Stimulated activated CD8-positive, alpha-beta memory T cell treated with anti-CD3 and anti-CD28 coated beads, Interleukin-2, amount 100 ng/mL, for 48 hours (primary cell): ENCODE results near the gene CCDC47.
"Not testable (repeated sequence)": the region's sequence is repeated elsewhere in the genome, so short reads cannot be mapped to it uniquely, and the experiment has no call there.

ENCODE experiments used
- DNase-seq, 2 donors: peaks; one replicate each; pipeline ENCODE4 v3.0.0-alpha.2; 2020; ENCODE audit warnings: low read depth in 2 of 2

The CCDC47 gene, protein sequence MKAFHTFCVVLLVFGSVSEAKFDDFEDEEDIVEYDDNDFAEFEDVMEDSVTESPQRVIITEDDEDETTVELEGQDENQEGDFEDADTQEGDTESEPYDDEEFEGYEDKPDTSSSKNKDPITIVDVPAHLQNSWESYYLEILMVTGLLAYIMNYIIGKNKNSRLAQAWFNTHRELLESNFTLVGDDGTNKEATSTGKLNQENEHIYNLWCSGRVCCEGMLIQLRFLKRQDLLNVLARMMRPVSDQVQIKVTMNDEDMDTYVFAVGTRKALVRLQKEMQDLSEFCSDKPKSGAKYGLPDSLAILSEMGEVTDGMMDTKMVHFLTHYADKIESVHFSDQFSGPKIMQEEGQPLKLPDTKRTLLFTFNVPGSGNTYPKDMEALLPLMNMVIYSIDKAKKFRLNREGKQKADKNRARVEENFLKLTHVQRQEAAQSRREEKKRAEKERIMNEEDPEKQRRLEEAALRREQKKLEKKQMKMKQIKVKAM

DNA sequence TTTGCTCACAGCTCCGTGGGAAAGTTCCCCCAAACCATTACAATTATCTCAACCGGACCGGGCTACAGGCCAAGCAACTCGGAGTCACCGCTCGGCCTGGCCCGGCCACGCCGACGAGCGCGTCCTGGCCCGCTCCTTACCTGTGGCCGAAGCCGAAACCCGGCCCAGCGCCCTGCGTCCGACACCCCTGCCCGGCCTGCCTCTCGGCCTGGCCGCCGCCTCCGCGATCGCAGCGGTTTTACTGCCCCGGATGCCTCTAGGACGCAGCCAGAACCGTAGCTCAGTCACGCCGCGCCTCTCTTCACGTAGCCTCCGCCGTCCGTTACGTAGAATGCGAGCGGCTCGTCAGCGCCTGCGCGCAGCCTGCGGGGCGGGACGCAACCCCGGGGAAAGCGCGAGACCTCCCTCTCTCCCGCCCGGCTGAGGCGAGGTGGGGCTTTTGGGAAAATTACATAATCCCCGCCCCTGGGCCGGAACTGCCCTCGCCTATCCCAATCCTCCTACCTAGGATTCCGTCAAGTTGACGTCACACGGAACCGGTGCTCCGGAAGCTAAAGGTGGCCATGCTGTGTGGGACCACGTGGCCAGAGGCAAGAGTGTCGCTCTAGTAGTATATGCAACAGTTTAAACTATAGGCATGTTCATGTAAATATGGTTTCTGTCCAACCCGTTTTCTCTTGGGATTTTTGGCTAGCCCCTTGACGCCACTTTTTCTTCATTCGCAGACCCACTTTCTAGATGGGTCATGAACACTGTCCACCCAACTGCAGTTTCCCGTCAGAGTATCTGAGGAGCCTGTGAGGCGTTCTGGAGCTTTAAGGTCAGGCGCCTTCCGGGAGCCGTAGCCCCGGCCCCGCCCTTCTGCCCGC, at the start of gene CCDC47:
Gene CCDC47, minus strand, starts transcription at position 326 of the 869 bp plus-strand sequence. CDS start 7,422 bp downstream, outside the sequence.
- peak; percentile 93 to 96 for DNase-seq

DNA sequence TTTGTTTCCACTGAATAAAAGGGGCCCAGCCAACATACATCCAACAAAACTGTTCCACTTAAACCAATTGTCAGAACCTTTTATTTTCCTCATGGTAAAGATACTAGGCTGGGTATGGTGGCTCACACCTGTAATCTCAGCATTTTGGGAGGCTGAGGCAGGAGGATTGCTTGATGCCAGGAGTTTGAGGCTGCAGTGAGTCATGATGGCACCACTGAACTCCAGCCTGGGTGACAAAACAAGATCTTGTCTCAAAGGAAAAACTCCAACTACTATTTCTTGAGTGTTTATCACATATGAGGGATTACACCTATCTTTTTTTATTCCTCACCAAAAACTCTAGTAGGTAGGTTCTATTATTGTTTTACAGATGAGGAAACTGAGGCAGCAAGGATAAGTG, 49.1 kb upstream of the CCDC47 start:
- DNase-seq = no peak

DNA sequence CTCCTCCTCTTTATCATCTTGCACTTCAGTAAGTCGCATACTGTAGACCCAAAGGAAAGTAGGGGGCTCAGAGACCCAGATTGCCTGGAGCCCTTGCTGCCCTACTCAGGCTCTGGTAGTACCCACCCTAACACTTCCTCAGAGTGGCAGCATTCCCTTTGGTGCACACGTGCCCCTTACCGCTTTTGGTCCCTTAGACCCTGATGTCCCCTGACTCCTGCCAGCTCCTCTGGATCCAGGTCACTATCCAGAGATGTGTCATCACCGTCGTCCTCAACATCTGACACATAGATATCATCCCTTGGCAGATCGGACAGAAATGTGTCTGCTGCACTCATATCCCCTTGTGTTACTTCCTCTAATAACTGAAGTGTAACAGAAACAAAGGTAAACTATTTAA, 48.4 kb upstream of the CCDC47 start:
- no peak for DNase-seq

DNA sequence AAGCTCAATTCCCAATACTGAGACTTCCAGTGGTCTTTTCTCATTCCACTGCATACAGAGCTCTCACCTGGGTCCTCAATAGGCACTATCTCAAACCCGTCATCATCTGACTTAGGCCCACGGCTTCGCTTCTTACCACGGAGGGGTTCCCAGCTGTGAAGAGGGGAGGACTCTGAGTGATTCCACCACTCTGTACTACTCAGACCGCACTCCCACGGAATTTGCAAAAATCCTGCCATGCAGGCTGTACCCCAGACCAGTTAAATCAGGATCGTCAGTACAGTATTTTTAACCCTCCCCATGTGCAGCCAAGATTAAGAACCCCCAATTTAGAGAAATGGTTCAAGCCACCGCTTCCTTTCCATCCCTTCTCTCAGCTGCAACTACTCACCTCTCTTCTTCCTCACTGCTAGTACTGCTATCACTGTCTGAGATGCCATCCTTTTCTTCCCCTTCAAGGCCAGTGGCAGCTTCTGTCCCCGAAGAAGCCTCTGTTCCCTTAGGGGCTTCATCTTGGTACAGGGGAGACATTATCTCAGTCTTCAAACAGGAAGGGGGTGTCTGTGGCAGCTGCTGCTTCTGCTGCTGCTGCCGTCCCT, 47.7 kb upstream of the CCDC47 start:
- DNase-seq = no peak

DNA sequence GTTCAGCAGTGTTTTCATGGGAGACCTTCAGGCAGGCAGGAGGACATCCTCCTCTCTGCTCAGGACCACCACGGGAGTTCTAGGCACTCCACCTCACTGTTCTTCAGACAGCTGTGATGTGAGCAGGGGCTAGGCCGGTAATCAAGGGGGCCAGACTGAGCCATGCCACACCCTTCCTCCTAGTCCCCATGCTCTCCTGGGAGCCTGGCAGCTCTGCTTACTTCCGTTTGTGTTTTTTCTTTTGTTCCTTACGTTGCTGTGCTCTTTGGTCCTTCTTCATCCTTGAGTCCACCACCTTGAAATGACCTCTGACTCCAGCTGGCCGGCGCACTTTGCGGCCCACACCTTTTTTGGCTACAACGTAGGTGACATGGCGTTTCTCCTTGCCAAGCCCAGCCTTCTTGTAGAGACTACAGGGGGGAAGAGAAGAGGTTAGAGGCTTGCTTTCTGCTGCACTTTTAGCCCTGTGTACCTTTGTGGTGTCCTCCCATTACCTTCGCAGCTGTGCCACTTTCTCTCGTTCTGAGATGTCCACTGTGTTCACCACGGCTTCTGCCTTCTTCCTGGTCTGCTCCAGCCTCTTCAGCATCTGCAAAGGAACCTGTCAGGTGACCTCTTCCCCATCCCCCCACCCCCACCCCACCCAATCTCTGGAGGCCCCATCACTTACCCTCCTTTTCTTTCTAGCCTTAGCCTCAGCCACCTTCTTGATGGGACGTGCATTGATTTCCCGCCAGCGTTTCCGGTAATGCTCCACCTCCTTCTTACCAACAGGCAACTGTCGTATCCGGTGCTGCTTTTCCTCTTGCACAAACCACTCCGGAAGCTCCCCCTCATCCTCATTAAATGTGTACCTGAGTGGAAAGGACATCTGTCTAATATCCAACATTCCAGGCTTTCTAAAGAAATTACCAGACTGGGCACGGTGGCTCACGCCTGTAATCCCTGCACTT, 46.5 kb upstream of the CCDC47 start:
- DNase-seq = no peak

DNA sequence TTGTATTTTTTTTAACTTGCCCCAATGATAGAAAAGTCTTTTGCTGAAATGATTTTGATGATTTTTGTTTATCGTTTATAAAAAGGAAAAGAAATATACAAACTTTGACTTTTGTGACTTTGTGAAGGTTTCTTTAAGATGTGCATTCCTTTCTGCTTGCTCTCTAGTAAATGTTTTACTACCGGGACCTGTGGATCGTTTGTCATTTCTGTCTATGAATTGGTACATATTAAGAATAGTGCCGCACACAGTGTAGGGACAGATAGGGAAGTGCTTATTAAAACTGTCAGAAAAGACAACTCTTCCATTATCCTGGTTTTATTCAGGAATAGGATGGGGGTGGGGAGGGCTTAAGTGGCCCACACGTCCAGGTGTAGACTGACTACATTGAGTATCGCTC, 45.7 kb upstream of the CCDC47 start:
- DNase-seq = no peak

- DNase-seq = no peak
Measured at GRCh38 chr17:63817736-63818385, 44.5 kb upstream of the CCDC47 start.

GRCh38 chr17:63816669-63817068, 43.3 kb upstream of the CCDC47 start:
- no peak for DNase-seq

DNA sequence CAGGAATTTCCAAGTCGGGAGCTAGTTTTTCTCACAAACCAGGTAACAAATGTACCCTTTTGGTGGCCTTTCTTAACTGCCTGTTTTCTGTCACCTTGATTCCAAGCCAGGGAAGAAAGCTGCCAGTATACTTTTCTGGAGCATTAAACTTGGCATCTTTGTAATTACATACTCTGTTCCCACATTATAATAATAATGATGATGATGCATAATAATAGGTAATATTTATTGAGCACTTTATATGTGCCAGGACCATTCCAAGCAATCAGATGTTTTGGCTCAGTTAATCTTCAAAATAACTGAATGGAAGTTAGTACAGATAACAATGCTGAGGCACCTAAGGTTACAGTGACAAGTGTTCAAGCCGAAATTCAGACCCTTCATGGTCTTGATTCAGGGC, 42.7 kb upstream of the CCDC47 start:
- DNase-seq = no peak

DNA sequence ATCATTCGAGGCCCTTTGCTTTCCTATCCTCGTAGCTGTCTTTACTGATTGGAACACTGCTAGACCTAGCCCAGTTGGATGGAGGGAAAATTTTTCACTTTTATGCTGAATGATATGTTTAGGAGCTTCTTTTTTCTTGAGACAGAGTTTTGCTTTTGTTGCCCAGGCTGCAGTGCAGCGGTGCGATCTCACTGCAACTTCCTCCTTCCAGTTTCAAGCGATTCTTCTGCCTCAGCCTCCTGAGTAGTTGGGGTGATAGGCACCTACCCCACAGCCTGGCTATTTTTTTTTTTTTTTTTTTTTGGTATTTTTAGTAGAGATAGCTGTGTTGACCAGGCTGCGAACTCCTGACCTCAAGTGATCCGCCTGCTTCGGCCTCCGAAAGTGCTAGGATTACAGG, 36.6 kb upstream of the CCDC47 start:
- no peak for DNase-seq

GRCh38 chr17:63805591-63805990, 32.2 kb upstream of the CCDC47 start:
- no peak for DNase-seq

DNA sequence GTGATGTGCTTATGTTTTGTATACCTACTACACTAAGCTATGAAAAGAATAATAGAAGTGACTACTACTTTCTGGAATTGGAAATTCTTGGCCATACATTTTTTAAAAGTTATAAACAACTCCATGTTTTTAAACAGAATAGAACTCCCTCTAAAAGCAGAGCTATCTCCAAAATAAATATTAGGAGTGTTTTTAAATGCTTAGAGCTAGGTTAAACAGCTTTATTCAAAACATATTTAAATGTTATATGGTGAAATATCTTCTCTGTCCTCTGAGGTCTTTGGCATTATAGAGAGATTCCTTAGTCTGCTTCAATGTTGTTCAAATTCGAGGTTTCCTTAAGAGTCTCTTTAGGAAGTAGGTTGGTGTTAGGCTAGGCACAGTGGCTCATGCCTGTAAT, 30.9 kb upstream of the CCDC47 start:
- no peak for DNase-seq

DNA sequence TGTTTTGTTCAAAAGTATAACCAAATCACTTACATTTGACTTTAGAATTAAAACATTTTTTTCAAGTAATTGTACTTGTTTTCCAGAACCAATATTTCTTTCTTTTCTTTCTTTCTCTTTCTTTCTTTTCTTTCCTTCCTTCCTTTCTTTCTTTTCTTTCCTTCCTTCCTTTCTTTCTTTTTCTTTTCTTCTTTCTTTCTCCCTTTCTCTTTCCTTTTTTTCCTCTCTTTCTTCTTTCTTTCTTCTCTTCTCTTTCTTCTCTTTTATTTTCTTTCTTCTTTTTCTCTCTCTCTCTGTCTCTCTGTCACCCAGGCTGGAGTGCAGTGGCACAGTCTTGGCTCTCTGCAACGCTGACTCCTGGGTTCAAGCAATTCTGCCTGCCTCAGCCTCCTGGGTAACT, 27.4 kb upstream of the CCDC47 start:
- no peak for DNase-seq

DNA sequence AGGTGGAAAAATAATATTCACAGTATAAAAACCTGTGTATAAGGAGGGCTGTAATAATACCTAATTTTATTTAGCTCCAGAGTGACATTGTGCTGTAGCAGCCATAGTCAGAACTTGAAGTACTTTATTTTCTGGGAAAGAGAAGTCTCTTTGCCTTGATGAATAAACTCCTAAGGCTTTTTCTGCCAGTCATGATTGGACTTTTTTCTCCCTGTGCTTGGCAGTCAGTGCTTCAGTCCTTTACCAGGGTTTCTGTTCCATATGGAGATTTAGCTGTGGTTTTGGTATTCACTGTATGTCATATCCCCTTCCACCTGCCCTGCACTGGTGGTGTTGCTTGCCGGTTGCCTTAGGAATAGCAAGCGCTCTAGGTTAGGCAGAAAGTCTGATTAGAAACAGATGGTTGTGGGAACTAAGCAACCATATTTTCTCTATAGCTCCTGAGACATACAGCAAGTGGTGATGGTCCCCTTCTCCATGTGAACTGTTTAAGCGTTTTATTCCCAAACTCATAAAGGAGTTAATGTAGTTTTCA, 25.2 kb upstream of the CCDC47 start:
- no peak for DNase-seq

- not testable (repeated sequence) for DNase-seq
Measured at GRCh38 chr17:63796375-63796774, 23.0 kb upstream of the CCDC47 start.

DNA sequence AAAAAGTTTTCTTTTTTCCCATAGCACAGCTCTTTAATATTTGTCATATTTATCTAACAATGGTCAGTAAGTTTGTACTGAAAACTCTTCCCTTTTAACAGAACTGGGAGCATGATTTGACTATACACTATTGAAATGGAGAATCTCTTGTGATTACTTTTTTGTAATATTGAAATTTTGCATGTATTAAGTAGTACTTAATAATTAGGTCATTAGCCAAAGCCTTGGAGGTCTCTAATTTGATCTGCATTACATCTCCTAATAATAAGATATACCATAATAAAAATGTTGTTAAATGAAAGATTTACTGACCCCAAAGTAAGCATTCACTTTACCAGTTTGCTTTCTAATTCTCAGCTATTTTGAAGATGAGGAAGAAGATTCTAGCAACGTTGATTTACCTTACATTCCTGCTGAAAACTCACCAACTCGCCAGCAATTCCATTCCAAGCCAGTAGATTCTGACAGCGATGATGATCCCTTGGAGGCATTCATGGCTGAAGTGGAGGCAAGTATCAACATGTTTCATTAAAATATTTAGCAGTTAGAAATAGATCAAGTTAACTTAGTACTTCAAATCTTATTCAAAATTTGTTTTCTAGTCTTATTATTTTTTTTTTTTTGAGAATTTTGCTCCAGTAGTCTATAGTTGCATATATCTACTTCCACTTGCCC, 18.8 kb upstream of the CCDC47 start:
- DNase-seq = no peak

GRCh38 chr17:63790057-63790456, 16.7 kb upstream of the CCDC47 start:
- no peak for DNase-seq

DNA sequence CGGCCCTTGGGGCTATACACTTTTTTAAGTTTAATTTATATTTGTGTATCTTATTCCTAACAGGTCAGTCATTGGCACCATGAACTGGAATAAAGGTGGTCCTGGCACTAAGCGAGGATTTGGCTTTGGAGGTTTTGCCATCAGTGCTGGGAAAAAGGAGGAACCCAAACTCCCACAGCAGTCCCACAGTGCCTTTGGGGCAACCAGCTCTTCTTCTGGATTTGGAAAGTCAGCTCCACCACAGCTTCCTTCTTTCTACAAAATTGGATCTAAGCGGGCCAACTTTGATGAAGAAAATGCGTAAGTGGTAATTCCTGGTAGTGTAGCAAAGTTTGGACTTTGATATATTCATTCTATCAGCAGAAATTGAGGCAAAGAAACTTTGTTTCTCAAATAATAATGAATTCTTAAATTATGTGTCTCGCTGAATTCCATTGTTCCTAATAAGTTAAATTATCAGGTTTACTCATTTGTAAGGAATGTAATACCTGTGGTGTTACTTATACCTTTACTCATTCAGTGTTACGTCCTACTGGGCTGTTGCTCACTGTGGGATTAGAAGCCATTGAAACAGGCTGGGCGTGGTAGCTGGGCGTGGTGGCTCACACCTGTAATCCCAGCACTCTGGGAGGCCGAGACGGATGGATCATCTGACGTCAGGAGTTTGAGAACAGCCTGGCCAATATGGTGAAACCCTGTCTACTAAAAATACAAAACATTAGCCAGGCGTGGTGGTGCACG, 13.7 kb upstream of the CCDC47 start:
- DNase-seq = no peak

DNA sequence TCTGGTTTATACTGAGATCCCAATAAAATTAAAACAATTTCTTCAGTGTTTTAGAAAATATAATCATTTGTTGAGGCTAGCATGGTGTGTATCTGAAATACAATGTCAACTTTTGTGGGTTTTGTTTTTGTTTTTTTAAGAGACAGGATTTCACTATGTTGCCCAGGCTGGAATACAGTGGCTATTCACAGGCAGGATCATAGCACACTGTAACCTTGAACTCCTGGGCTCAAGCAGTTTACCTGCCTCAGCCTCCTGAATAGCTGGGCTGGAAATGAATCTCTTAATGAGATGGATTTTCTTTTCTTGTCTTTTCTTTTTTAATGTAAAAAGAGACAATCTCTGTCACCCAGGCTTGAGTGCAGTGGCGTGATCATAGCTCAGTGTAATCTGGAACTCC, 12.7 kb upstream of the CCDC47 start:
- no peak for DNase-seq
